Left cardiac atrium (tissue), 4 donors: ENCODE results near the gene ECHS1. TPM values are rescaled to one million over a fixed set of nuclear protein-coding genes. Genes with fewer than 3 reads are reported as not detected.
"Not testable (repeated sequence)": the region's sequence is repeated elsewhere in the genome, so short reads cannot be mapped to it uniquely, and the experiment has no call there.

Experiments
- ATAC-seq, 2 donors: fragments of 200-7000 bp; cut with Tn5 transposase; one replicate each; pipeline ENCODE4 v1.9.1; 2020; ENCODE audit warnings: mild to moderate bottlenecking in 2 of 2, moderate library complexity in 2 of 2
- DNase-seq: peaks from one replicate; pipeline ENCODE4 v3.0.0-alpha.2; 2020
- intact Hi-C, 2 donors: fragments of 100-400 bp; cut with DNase I; formaldehyde crosslinking; loops; one replicate each; pipeline versions ENCODE4 v1.14.1 to v1.15.1; 2022 to 2023
- total RNA-seq, 2 donors: library from RNA; stranded (reverse); fragmentation: NEBNext Ultra II Directional; extraction: Animal tissue kit (Norgen Biotek cat#: 25700); gene quantifications; one replicate each; pipeline ENCODE4 v1.2.1, GENCODE V29; 2021
- donor health status: DM: no; HTN: yes; CAD: no.
- donor health status: DM: no; HTN: yes; CAD: no; lungs with severe emphysema.
- donor health status: DM: yes; HTN: yes; CAD: no.
- donor health status: Dilated cardiomyopathy.

Gene ECHS1
- total RNA-seq, 2 donors from 2014 or later: 106 to 135 TPM

GRCh38 chr10:133384071-133384470 lies 10.9 kb upstream of the ECHS1 start:
- DNase-seq (no peak), ATAC-seq (no peak)
- intact Hi-C loops: no loop called here

DNA sequence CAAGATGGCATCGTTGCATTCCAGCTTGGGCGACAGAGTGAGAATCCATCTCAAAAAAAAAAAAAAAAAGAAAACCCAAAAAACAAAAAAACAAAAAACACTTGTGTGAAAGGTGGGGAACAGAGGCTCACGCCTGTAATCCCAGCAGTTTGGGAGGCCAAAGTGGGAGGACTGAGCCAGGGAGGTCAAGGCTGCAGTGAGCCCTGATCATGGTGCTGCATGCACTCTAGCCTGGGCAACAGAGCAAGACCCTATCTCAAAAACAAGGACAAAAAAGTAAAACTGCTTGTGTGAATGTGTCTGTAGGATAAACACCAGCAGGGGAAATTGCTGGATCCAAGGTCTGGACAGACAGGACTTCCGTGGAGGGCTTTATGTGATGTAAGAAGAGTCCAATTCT lies 10.4 kb upstream of the ECHS1 start:
- ATAC-seq (no peak), DNase-seq (no peak)
- intact Hi-C loops: no loop called here

DNA sequence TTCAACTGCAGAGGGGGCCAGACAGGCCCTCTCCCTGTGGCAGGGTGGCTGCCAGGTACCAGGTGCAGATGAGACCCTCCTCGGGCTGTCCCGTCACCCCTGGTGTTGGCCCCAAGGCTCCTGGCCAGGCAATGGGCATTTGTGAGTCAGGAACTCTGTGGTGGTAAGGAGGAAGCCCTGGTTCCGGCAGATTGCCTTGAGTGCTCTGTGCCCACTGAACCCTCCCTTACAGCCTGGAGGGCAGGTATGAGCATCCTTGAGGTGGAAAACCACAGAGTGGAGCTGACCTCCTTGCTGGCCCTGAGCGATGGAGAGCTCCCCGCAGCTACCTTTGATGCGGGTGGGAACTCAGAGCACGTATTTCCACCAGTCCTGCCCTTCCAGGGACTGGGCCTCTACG lies 7.9 kb upstream of the ECHS1 start:
- no peak for DNase-seq
- ATAC-seq: no peak
- intact Hi-C loops: no loop called here

DNA sequence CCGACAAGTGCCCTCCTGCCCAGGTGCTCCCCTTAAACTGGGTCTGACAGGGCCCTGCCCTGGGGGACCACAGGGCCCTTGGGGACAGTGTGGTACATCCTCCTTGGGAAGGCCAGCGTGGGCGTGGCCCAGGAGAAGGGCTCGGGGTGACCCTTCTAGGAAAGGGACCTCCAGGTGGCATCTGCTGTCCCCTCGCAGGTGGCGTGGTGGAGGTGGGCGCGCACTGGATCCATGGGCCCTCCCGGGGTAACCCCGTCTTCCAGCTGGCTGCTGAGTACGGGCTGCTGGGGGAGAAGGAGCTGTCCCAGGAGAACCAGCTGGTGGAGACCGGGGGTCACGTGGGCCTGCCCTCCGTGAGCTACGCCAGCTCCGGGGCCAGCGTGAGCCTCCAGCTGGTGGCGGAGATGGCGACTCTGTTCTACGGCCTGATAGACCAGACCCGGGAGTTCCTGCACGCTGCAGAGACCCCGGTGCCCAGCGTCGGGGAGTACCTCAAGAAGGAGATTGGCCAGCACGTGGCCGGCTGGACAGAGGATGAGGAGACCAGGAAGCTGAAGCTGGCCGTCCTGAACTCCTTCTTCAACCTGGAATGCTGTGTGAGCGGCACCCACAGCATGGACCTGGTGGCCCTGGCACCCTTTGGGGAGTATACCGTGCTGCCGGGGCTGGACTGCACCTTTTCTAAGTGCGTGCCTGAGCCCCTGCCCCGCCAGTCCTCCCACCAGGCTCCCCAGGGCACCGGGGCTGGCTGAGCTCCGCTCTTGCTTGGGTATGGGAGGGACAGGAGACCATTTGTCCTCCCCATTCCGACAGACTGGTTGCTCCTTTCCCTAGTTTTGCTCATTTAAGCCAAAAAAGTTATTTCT lies 6.9 kb upstream of the ECHS1 start:
- DNase-seq (peak; percentile 38), ATAC-seq (peak in 1 of 2 donors; percentile 10)
- intact Hi-C loops: no loop called here

DNA sequence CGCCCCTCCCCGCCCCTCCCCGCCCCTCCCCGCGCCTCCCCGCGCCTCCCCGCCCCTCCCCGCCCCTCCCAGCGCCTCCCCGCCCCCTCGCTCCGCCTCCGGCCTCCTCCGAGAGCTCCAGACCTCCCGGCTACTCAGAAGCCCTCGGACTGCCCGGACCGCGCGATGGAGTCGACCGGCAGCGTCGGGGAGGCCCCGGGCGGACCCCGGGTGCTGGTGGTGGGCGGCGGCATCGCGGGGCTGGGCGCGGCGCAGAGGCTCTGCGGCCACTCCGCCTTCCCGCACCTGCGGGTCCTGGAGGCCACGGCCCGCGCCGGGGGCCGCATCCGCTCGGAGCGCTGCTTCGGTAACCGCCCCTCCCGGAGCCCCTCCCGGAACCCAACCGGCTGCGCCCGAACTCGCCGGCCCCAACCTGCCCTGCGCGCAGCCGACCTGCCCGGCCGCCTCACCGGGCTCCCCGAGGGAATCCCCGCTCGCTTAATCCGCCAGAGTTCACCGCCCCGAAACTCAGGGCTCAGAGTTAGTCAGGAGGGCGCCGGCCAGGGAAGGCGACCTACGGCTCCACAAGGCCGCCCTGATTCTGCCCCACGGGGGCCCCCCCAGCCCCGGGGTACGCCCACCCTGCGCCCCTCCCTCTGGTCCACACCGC lies 6.1 kb upstream of the ECHS1 start, which contains the start of gene PAOX:
TSS of gene PAOX (plus strand) at position 111 of the 649 bp plus-strand sequence. CDS start at position 166, 55 bp downstream.
- ATAC-seq (peak; percentile 72 to 73), DNase-seq (peak; percentile 79)
- intact Hi-C loops: no loop called here

DNA sequence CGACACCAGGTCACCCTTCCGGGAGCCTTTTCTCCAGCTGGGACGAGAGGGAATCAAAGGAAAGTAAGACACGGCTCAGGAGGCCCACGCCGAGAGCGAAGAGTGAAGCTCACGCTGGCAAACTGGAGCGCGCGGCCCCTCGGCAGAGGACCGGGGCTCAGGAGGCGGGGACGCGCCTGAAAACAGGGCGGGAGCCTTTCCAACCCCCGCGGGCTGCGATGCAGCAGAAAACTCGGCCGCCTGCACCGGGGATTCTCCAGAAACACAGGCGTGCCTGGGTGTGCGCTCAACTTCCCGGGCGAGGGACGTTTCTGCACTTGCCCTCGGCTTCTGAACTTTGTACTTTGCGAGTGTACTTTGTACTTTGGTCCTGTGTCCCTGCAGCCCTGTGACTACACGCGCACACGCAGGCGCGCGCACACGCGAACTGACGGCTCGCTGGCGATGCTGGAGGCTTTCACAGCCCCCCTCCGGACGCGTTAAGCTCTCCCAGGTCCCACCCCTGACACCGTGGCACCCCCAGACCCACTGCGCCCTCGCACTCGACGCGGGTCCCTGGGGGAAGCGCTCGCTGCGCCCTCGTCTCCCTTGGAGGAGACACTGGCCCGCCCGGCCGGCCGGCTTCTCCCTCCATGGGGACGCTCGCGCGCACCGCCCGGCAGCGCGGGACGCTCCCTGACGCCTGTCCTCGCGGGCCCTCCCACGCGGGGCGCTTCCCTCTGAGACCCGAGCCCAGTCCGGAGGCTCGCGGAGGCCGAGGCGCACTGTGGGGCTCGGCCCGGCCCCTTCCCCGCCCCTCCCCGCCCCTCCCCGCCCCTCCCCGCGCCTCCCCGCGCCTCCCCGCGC lies 5.3 kb upstream of the ECHS1 start:
- DNase-seq (peak; percentile 74), ATAC-seq (peak; percentile 86)
- intact Hi-C loops: no loop called here

DNA sequence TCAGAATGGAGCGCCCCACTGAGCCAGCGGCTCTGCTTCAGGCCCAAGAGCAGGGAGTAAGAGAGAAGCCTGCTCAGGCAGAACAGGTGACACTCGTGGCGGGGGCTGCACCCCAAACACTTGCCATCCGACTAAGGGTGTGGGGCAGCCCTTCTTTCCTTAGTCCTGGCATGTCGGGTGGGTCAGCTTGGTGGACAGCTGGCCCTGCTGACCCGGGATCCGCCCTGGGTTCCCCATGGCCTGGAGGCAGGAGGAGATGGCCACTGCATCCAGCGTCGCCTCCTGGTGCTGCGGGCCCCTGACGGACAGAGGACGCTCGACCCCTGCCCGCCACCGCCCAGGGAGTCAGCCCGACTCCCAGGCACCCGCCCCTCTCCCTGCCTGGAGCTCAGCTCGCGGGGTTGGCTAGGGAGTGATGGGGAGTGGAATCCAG lies 4.7 kb upstream of the ECHS1 start:
- DNase-seq: no peak
- peak; percentile 1 to 2 for ATAC-seq
- intact Hi-C loops: no loop called here

DNA sequence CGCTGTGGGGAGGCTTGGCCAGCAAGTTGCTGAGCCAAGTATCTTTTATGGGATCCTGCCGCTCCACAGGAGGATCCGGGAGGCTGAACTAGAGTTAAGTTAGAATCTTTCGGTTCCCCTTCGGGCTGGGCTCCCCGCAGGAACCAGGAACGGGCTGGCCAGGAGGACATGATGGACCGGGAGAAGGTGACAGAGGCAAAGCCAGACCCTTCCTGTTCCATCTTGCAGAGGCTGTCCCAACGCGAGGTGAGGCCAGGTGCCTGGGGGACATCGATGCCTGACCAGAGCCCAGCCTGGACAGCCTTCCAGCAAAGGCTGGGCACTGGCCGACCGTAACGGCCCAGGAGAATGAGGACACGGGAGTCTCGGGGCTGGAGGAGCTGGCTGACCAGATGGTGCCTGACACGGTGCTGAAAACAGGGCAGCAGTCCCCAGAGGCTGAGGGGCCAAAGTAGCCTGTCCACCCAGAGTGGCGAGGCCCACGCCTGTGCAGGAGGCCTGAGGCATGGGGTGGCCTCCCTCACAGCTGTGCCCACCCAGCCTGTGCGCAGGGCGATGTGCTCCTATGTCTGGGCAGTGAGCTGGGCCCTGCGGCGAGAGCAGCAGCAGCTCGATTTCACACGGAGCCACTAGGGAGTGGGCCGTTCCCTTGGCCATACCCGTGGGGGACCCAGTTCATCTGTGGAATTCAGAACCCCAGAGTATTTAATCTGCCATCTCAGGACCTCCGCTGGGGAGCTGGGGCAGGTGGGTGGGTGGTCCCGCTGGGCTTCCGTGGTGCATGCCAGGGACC lies 4.1 kb upstream of the ECHS1 start:
- intact Hi-C loops: no loop called here
- DNase-seq (no peak), ATAC-seq (no peak)

- ATAC-seq, DNase-seq, intact Hi-C loops: not testable (repeated sequence)
These were observed 3.0 kb upstream of the ECHS1 start for GRCh38 chr10:133376183-133376582.

GRCh38 chr10:133375357-133376115 lies 2.4 kb upstream of the ECHS1 start:
- DNase-seq: no peak
- intact Hi-C loops: no loop called here
- ATAC-seq: no peak

GRCh38 chr10:133372507-133372906 lies 647 bp downstream of the ECHS1 start:
- DNase-seq (no peak), ATAC-seq (peak; percentile 2 to 7)
- intact Hi-C loops: no loop called here

DNA sequence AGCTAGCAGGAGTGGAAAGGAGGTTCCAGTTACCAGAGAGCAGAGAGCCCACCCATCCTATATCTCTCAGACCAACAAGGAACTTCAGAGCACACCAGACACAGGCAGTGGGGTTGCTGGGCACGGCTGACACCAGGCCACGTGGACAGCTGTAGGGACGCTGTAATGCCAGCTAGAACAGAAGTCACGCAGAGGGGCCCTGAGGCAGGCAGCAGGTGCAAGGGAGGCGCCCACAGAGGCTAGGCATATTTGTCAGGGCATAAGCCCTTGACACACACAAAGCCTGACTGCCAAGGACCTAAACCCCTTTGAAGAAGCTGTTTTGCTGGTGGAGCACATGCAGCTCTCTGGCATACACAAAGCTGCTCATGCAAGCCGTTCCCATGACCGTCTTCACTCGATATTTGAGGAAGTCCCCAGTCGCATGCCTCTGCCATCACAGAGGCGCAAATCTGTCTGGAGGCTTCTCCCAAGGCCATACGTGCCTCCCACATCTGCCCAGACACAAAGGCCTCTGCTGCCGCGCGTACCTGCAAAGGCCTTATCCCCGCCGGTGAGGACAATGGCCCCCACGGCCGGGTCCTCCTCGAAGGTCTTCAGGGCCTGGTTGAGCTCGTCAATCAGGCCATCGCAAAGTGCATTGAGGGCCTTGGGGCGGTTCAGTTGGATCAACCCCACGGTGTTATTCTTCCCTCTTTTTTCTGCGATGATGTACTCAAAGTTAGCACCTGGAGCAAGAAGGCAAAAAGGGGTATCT lies 2.9 kb downstream of the ECHS1 start:
- DNase-seq (no peak), ATAC-seq (no peak)
- intact Hi-C loops: no loop called here

GRCh38 chr10:133368153-133368552 lies 5.0 kb downstream of the ECHS1 start:
- intact Hi-C loops: no loop called here
- ATAC-seq: no peak
- no peak for DNase-seq

GRCh38 chr10:133367461-133367860 lies 5.7 kb downstream of the ECHS1 start:
- DNase-seq, ATAC-seq, intact Hi-C loops: not testable (repeated sequence)

DNA sequence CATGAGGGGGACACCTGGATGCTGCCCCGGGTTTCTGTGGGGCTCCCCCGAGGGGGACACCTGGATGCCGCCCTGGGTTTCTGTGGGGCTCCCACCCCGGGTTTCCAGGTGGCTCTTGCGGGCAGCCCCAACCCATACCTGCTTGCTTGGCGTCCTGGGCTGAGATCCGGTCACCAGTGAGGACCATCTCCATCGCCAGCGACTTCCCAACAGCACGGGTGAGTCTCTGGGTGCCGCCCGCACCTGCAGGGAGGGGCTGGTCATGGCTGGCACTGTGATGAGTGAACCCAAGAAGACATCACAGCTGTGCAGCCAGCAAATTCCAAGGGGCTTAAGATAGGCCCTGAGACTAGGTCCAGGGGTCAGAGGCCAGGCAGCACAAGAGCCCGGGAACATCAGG lies 6.4 kb downstream of the ECHS1 start:
- no peak for ATAC-seq
- intact Hi-C loops: no loop called here
- DNase-seq: no peak

DNA sequence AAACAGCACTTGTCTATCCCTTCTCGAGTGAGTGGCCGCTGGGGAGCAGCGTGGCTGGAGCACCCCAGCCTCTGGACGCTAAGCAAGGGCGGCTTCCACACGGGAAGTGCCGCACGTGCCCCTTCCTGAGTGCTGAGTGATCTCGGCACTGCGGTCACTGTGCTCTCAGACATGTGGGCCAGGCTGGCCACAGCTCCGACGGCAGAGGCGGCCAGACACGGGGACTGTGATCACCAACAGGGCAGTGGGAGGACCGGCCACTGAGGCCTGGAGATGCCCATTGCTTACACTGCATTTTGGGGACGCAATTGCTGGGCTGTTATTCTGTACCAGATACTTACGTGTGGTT lies 7.0 kb downstream of the ECHS1 start:
- intact Hi-C loops: no loop called here
- no peak for DNase-seq
- no peak for ATAC-seq

DNA sequence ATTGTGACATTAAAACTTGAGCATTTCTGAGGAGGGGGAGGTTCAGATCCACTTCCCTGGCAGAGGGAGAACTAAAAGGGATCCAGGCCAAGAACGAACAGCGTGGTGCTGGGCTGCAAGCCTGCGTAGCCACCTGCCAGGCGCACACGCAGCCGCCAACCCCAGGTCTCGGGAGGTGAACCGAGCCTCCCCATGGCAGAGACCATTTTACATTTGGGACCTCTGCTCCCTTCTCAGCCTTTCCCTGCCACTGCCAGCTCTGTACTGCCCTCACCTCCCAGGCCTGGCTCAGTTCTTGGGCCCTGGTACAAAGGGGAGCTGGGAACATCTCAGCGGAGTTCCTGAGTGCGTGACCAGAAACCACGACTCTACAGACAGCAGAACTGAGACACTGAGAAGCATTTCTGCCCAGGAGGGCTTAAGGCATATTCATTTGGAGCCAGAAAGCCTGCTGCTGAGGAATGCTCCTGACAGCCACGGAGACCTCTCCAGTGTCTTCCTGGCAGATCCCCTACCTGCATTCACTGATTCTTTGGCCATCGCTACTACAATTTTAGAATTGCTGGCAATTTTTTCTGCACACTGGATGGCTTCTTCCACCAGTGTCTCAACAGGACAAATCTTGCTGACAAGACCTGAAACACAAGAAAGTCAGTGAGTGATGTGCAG lies 7.6 kb downstream of the ECHS1 start:
- ATAC-seq (no peak), DNase-seq (no peak)
- intact Hi-C loops: no loop called here
